Epithelial cell of prostate (primary cell): ENCODE results near the gene ZSCAN30.

Source experiments
- DNase-seq: peaks from one replicate; pipeline ENCODE4 v3.0.0-alpha.2; 2011; ENCODE audit warnings: low read depth, low spot score
- H3K27ac ChIP-seq: fragments of 450-650 bp; 2 replicates; pipeline ENCODE4 v1.5.1; 2017; ENCODE audit warnings: mild to moderate bottlenecking

ZSCAN30 gene

GRCh38 chr18:35283923-35284794, 5.9 kb downstream of the ZSCAN30 start:
- DNase-seq: no peak
- no peak overlapping the region for H3K27ac ChIP-seq

GRCh38 chr18:35282353-35282752, 7.7 kb downstream of the ZSCAN30 start:
- peak overlapping the region; percentile 49 for H3K27ac ChIP-seq
- peak; percentile 52 for DNase-seq

- no peak for DNase-seq
- H3K27ac ChIP-seq: no peak overlapping the region
Measured at GRCh38 chr18:35278969-35279368, 11.1 kb downstream of the ZSCAN30 start.

GRCh38 chr18:35278085-35278484, 11.9 kb downstream of the ZSCAN30 start:
- DNase-seq: no peak

GRCh38 chr18:35277633-35278032, 12.4 kb downstream of the ZSCAN30 start:
- H3K27ac ChIP-seq: no peak overlapping the region

More at GRCh38 chr18:35278085-35278484, 11.9 kb downstream of the ZSCAN30 start:
- no peak overlapping the region for H3K27ac ChIP-seq

GRCh38 chr18:35276267-35276666, 13.8 kb downstream of the ZSCAN30 start:
- no peak overlapping the region for H3K27ac ChIP-seq
- no peak for DNase-seq

More at GRCh38 chr18:35277633-35278032, 12.4 kb downstream of the ZSCAN30 start:
- no peak for DNase-seq

GRCh38 chr18:35271656-35272055, 18.4 kb downstream of the ZSCAN30 start:
- no peak overlapping the region for H3K27ac ChIP-seq
- DNase-seq: no peak

GRCh38 chr18:35268821-35269220, 21.2 kb downstream of the ZSCAN30 start:
- H3K27ac ChIP-seq: no peak overlapping the region
- DNase-seq: no peak

- H3K27ac ChIP-seq: no peak overlapping the region
- DNase-seq: no peak
Measured at GRCh38 chr18:35267809-35268208, 22.2 kb downstream of the ZSCAN30 start.

GRCh38 chr18:35267161-35267651, 22.8 kb downstream of the ZSCAN30 start:
- no peak overlapping the region for H3K27ac ChIP-seq
- DNase-seq: no peak

- H3K27ac ChIP-seq: no peak overlapping the region
- DNase-seq: no peak
Measured at GRCh38 chr18:35264409-35264808, 25.6 kb downstream of the ZSCAN30 start.

GRCh38 chr18:35256947-35257346, 33.1 kb downstream of the ZSCAN30 start:
- DNase-seq: no peak
- H3K27ac ChIP-seq: no peak overlapping the region

GRCh38 chr18:35253655-35254287, 36.3 kb downstream of the ZSCAN30 start:
- no peak for DNase-seq
- no peak overlapping the region for H3K27ac ChIP-seq

GRCh38 chr18:35252466-35252865, 37.6 kb downstream of the ZSCAN30 start:
- no peak overlapping the region for H3K27ac ChIP-seq
- DNase-seq: no peak

GRCh38 chr18:35248429-35248828, 41.6 kb downstream of the ZSCAN30 start:
- no peak for DNase-seq
- no peak overlapping the region for H3K27ac ChIP-seq

GRCh38 chr18:35247412-35248249, 42.4 kb downstream of the ZSCAN30 start:
- no peak for DNase-seq
- no peak overlapping the region for H3K27ac ChIP-seq

- no peak overlapping the region for H3K27ac ChIP-seq
- no peak for DNase-seq
Measured at GRCh38 chr18:35246831-35247230, 43.2 kb downstream of the ZSCAN30 start.

- no peak overlapping the region for H3K27ac ChIP-seq
- DNase-seq: no peak
Measured at GRCh38 chr18:35245719-35246317, 44.2 kb downstream of the ZSCAN30 start.

- H3K27ac ChIP-seq: no peak overlapping the region
- DNase-seq: no peak
Measured at GRCh38 chr18:35244671-35245070, 45.4 kb downstream of the ZSCAN30 start.

- no peak for DNase-seq
- no peak overlapping the region for H3K27ac ChIP-seq
Measured at GRCh38 chr18:35242426-35242825, 47.6 kb downstream of the ZSCAN30 start.
